Superior temporal gyrus (tissue), 1 donor: ENCODE data around the gene SCN1B.
"Not testable (repeated sequence)": the region's sequence is repeated elsewhere in the genome, so short reads cannot be mapped to it uniquely, and the experiment has no call there.

Source experiments
- DNase-seq: peaks from one replicate; pipeline ENCODE4 v3.0.0-alpha.2; 2016; ENCODE audit errors: extremely low spot score

Gene SCN1B

DNA sequence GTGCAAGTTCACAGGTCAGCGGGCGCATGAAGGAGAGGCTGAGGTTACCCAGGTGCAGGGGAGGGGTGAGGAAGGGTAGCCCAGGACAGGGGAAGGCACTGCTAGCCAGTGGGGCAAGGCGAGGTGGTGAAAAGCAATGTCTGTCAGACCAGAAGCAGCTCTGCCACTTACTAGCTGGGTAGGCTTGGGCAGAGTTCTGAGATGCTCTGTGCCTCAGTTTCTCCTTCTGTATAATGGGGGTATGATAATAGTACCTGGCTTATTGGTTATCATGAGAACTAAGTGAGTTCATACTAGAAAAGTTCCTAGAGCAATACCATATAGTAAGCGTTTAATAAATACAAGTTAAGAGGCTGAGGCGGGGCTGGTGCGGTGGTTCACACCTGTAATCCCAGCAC is 14.3 kb upstream of the SCN1B start:
- DNase-seq, result no peak

DNA sequence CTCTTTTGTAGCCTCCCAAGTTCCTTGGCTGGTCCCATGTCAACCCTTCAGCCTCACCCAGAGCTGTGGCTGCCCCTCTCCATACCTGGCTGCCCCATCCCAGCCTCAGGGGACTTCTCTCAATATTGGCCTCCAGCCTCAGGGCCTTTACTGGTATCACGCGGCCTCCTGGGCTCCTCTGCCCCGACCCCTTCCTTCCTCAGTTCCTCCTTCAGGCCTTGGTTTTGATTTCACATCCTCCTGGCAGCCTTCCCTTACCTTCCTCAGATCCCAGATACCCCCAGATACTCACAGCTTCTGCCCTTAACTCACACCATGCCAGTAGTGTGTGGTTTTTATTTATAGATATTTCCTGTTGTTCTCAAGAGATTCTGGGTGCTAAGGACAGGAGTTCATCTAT is 12.8 kb upstream of the SCN1B start:
- DNase-seq, result no peak

DNA sequence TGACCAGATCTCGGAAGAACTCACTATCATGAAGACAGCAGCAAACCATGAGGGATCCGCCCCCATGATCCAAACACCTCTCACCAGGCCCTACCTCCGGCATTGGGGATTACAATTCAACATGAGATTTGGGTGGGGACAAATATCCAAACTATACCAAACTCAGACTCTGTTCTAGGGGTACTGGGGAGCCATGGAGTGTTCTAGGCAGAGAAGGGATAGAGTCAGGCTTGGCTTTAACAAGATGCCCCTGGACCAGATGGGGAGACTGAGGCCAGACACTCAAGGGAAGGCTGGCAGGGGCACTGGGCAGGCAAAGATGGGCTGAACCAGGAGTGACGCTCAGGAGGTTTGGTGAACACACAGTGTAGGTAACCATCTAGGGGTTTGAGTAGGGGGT is 11.9 kb upstream of the SCN1B start:
- DNase-seq, result no peak

DNA sequence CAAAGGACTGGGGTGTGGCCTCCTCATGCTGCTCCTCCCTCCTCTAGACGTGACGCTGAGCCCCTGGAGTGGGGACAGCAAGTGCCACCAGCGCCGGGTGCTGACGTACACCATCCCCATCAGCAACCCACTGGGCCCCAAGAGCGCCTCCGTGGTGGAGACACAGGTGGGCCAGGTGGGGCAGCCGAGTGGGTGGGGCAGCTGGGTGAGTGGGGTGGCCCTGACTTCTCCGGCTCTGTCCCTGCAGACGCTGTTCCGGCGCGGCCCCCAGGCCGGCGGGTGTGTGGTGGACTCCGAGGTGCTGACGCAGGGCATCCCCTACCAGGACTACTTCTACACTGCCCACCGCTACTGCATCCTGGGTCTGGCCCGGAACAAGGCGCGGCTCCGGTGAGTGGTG is 11.1 kb upstream of the SCN1B start:
- no peak for DNase-seq

DNA sequence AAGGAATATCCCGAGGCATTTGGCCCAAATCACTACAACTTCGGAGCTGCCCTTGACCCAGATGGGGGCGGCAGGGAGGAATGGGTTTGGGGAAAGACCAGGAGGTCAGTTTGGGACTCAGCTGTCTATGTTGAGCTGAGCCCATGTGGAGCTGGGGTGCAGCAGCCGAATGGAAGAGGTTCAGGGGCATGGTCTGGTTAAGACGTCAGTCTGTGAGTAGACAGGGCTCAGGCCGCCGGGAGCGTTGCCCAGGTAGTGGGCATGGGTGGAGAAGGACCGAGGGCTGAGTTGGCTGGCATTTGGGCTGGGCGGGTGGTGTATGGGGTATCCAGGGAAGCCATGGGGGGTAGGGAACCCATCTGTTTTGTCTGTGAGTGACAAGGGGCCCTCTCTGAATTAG is 9.3 kb upstream of the SCN1B start:
- no peak for DNase-seq

DNA sequence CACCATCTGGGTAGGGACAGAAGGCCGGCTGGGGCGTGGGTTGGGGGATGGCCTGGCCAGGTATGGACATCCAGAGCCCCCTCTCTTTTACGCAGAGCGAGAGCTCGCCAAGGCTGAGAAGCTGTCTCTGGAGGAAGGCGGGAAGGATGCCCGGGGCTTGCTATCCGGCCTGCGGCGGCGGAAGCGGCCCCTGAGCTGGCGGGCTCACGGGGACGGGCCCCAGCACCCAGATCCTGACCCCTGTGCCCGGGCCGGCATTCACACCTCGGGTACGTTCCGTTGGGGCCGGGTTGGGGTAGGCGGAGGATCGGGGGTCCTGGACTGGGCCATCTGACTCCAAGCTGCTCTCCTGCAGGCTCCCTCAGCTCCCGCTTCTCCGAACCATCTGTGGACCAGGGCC is 8.7 kb upstream of the SCN1B start:
- DNase-seq, result no peak

DNA sequence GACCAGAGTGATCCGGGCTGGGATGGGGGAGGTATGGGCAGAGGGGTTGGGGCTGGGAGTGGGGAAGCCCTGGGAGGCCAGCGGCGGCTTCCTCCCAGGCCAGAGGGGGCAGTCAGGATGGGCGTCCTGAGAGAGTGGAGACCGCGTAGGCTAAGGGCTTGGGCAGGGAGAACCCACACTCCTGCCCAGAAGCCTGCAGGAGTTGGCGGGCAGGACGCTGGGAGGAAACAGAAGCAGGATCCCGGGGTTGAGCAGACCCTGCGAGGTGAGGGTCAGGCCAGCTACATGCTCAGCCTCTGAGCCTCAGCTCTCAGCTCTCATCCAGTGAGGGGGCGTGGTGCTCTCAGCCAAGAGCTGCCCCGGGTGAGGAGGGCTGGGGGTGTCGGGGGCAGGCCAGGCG is 7.8 kb upstream of the SCN1B start:
- no peak for DNase-seq

DNA sequence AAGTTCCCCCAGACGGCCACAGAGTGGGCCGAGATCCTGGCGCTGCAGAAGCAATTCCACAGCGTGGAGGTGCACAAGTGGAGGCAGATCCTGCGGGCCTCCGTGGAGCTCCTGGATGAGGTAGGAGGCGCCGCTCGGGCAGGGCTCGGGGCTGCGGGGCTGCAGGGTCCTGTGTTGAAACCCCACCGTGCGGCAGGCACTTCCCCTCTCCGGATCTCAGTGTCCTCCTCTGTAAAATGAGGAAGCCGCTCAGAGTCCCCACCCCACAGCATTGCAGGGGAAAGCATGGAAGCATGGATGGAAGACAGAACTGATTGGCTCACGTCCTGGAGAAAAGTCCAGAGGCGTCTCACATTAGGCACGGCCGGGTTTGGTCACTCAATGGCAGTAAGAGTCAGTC is 6.8 kb upstream of the SCN1B start:
- DNase-seq, result no peak

DNA sequence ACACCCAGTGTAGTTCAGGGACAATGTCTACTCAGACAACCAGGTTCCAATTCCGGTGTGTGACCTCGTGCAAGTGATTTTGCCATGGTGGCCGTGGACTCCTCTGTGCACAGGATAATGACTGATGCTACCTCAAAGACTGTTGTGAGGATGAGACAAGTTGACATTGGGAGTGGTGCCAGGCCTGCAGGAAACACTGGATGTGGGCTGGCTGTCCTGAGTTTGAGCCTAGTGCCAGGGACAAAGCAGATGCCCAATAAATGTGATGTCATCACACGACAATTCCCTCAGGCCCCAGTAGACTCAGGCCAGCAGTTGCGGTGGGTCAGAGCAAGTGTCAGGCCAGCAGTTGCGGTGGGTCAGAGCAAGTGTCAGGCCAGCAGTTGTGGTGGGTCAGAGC is 6.2 kb upstream of the SCN1B start:
- DNase-seq, result no peak

DNA sequence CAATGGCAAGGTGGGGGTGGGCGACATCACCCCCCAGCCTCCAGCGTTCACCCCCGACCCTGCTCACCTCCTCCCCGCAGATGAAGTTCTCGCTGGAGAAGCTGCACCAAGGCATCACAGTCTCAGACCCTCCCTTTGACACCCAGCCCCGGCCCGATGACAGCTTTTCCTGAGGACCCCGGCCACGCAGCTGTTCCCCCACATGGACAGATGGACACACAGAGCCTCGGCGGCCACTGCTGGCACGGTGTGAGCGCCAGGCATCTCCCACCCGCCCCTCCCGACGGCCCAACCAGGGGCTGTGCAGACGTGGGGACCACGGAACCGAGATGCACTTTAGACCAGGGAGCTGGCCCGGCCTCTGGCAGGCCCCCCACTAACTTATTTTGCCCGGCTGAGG is 4.3 kb upstream of the SCN1B start:
- DNase-seq, result no peak

DNA sequence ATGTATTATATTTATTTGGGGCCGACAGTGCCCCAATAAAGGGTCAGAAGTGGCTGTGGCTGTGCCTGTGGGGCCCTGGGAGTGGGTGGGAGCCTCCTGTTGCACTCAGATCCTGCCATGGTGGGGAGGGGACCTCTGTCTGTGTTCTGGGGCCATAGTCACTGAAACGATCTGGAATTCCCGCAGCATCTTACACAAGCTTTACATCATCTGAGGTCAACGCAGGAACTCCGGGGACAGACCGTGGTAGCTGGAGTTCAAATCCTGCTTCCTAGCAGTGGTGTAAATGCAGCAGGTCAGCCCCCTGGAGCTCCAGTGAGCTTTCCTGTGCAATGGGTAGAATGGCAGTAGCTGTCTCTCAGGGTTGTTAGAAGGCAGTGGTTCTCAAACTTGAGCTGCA is 3.9 kb upstream of the SCN1B start:
- DNase-seq, result no peak

DNA sequence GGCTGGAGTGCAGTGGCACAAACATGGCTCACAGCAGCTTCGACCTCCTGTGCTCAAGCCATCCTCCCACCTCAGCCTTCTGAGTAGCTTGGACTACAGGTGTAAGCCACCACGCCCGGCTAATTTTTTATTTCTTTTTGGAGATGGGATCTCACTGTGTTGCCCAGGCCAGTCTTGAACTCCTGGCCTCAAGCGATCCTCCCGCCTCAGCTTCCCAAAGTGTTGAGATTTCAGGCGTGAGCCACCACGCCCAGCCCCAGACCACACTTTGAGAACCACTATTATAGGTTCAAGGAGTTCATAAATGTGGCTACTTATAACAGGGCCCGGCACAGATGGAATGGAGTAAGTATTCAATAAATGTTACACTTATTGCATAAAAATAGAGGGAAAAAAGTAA is 3.3 kb upstream of the SCN1B start:
- DNase-seq, result no peak

DNA sequence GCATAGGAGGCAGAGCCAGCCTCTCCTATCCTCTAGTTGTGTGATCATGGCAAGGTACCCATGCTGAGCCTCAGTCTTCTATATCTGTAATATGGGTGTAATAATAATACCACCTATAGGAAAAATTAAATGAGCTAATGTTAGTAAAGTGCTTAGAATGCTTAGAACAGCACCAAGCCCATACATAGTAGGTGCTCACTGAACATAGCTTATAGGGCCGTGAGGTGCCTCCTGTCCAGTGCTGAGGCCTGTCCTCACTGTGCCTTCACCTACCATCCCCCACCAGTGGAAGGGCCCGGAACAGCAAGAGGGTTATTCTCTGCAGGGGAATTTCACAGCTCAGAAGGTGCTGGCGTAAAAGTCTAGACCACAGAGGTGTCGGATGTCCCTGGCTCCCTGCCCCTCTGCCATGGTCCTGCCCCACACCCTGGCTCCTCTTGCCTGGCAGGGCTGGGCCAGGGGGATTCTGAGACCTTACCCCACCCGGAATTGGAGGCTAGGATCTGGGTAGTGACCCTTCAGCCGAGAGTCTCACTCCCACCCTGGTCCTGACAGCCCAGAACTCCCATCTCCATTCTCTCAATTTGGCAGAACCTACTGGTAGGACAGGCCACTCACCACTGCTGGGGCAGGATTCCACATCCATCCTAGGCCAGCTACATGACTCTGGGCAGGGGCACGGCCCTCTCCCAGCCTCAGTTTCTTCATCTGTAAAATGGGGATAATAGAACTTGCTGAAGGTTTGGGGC is 2.2 kb upstream of the SCN1B start:
- DNase-seq, result no peak

DNA sequence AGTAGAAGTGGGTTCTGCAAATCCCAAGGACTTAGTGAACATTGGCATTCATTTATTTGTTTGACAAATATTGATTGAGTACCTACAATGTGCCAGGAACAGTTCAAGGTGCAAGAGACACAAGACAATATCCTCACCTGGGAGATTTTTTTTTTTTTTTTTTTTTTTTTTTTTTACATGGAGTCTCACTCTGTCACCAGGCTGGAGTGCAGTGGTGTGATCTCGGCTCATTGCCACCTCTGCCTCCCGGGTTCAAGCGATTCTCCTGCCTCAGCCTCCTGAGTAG is 1.7 kb upstream of the SCN1B start:
- DNase-seq, result not testable (repeated sequence)

DNA sequence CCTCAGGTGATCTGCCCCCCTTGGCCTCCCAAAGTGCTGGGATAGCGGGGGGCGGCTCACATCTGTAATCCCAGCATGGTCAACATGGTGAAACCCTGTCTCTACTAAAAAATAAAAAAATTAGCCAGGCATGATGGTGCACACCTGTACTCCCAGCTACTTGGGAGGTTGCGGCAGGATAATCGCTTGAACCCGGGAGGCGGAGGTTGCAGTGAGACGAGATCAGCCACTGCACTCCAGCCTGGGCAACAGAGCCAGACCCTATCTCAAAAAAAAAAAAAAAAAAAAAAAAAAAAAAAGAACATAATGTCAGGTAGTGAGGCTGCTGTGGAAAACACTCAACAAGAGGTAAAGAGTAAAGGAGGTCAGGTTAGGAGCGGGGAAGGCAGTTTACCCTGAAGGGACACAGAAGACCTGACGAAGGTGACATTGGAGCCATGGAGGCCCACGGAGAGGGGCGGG is 964 bp upstream of the SCN1B start:
- DNase-seq, result not testable (repeated sequence)

DNA sequence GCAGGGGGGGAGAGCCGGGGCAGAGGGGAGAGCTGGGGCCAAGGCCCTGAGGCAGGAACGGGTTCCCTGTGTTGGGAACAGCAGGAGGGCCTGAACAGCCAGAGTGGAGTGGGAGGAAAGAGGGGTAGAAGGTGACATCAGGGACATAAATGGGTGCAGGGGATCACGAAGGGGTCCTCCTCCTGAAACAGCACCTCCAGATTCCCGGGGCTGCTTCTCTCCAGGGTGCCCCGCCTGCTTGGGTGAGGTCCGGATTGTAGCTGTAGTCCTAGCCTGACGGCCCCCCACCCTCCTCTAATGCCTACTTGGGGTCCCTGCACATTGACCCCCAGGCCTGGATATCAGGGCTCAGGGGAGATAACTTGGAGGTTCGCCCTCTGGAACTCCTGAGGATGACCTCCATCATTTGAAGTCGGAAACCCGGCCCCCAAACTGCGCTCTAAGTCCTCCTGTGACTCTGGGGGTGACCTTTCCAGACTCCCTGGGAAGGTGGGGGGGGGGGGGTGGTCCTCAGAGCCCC is 473 bp upstream of the SCN1B start:
- no peak for DNase-seq

DNA sequence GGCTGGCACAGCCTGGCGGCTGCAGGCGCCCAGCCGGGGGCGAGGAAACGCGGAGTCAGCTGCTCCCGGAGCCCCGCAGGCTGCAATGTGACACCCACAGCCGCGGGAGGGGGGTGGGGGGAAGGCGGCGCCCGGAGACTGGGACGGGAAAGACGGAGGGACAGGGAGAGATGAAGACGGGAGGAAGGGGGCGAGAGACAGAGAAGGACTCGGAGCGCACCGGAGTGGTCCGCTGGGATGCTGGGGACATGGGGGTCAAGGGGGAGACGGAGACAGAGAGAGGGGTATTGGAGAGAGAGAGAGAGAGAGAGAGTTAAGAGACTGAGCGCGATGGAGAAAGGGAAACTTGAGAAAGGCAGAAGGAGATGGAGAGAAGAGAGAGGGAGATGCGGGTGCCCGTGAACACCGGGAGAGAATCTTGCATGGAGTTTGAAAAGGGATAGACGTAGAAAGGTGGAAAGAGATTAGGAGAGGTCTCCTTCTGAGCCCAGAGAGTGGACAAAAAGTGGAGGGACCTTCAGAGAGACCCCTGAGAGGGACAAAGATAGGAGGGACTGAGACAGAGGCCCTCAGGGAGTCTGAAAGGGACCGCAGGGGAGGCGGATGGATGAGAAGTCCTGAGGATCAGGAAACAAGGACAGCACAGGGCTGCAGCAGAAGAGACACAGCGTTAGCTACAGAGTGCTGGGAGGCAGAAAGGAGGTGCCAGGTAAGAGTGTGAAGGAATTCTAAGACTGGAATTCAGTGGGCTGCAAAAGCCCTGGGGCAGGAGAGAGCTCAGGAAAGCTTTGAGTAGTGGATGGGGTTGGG is 1.0 kb downstream of the SCN1B start:
- no peak for DNase-seq

DNA sequence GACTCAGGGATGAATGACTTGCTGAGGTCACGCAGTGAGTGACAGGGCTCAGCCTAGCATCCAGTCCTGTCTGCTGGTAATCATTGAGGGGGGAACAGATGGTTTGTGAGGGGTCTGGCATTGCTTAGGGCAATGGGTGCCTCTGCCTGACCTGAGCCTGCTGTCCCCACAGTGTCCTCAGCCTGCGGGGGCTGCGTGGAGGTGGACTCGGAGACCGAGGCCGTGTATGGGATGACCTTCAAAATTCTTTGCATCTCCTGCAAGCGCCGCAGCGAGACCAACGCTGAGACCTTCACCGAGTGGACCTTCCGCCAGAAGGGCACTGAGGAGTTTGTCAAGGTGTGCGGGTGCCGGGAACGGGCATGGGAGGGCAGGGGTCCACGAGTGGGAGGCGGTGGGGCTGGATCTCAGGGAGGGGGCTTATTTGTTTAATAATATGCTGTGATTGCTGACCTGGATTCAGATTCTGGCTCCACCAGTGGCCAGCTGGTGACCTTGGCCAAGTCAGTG is 2.1 kb downstream of the SCN1B start:
- DNase-seq, result no peak

DNA sequence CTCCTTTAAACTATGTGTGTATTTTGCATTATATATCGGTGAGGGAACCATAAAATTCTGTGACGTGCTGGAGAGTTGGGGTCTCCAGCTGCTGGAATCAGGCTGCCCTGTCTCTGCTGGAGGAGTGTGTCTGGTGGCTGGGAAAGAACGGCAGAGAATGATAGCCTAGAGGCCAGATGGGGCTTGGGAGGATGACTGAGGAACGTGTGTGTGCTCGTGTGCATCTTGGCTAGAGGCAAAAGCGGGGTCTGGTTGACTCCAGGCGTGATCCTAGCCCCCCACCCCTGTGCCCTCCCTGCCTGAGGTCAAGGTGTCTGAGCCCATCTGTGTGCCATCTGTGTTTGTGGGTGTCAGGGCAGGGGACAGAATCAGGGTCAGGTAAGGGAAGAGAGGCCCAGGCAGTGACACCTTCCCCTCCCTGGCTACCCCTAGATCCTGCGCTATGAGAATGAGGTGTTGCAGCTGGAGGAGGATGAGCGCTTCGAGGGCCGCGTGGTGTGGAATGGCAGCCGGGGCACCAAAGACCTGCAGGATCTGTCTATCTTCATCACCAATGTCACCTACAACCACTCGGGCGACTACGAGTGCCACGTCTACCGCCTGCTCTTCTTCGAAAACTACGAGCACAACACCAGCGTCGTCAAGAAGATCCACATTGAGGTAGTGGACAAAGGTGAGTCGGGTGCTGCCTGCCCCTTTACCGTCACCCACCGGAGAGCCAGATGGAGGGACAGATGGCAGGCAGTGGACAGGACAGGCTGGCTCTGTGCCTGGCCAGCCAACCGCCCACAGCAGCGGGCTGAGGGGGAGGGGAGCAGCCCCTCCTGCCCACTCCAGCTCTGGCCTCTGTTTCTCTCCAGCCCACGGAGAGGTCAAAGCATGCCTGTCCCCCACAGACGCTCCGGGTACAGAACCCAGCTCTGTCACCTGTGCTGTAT is 3.1 kb downstream of the SCN1B start:
- no peak for DNase-seq

DNA sequence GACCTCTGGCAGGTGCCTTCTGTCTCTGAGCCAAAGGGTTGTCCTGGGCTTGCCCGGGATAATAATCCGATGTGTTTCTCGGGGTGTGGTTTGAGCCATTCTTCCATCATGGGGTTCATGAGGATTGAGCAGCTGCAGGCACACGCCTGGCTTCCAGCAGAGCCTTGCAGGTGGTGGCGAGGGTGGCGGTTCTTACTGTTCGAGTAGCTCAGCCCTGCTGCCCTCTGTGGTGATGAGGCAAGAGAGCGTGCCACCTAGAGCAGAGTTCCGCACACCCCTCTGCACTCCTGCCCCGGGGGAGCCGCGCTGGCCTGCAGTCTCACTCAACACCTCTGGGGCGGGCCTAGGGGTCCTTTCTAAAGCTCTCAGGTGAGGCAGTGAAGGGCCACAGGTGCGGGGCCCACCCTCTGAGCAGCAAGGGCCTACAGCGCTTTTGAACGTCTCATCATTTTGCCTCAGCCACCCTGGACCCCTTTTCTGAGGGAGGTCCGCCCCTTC is 3.8 kb downstream of the SCN1B start:
- no peak for DNase-seq

DNA sequence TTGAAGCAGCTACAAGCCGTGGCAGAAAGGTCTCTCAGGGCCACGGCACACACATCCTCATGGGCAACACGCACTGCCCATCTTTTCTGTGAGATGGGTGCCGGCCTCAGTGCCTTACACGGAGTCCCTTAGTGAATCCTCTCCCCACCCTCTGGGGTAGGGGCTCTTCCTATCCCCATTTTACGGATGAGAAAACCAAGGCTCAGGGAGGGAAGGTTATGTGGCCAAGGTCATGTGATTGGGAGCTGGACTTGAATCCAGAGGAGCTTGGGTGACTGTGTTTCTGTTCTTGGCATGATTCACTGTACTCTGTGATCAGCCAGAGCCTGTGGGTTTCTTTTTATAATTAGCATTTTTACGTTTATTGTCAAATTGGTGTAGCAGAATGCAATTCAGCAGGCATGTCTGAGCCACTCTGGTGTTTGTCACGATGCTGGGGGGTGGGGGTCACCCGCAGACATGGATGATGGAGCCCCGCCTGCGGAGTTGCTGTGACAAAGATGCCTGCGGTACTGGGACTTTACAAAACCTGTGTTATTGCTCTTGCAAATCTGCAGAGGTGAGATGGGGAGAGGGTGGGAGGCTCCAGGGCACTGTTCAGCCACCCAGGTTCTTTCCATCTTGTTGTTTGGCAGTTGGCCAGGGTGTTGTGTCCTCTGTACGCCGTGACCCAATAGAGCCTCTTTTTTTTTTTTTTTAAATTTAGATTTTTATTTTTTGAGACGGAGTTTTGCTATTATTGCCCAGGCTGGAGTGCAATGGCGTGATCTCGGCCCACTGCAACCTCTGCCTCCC is 4.5 kb downstream of the SCN1B start:
- no peak for DNase-seq
